Measurements from ENCODE around the gene ORC1.
"Not testable (repeated sequence)": the region's sequence is repeated elsewhere in the genome, so short reads cannot be mapped to it uniquely, and the experiment has no call there.

The ORC1 gene

GRCh38 chr1:52369851-52370250 lies 34.4 kb downstream of the ORC1 start:
- DNase-seq, result not testable (repeated sequence)

DNA sequence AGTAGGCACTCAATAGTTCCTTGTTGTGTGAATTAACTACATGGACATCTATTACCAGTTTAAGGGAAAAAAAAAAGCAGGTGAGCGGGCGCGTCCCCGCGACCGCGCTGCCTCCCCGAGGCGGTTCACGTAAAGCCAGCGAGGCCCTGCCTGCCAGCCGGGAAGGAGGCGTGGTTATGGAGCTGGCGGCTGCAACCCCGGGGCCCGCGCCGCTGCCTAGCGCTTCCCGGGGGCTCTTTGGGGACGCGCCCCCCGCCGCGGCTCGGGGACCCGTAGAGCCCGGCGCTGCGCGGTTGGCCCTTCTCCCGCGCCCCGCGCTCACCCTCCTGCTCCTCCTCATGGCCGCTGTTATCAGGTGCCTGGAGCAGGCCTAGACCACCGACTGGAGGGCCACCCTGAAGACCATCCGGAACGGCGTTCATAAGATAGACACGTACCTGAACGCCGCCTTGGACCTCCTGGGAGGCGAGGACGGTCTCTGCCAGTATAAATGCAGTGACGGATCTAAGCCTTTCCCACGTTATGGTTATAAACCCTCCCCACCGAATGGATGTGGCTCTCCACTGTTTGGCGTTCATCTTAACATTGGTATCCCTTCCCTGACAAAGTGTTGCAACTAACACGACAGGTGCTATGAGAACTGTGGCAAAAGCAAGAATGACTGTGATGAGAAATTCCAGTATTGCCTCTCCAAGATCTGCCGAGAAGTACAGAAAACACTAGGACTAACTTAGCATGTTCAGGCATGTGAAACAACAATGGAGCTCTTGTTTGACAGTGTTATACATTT lies 35.6 kb downstream of the ORC1 start:
- no peak for DNase-seq

DNA sequence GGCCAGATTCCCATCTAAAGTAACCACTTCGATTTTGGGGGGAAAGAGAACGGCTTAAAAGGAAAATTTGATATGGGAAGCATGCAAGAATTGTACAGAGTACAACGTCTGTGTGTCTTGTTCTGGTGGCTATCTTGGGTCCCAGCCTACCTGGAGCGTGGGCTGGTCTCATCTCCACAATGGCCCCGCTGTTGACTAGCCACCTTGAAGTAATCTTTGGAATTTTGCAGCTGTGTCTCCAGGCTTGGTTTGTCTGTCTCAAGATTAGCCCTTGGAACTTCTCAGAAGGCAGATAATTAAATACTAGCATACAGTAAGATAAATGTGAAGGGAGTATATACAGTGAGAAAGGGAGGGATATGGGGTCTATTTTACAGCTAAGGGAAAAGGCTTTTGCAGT lies 37.0 kb downstream of the ORC1 start:
- no peak for DNase-seq

DNA sequence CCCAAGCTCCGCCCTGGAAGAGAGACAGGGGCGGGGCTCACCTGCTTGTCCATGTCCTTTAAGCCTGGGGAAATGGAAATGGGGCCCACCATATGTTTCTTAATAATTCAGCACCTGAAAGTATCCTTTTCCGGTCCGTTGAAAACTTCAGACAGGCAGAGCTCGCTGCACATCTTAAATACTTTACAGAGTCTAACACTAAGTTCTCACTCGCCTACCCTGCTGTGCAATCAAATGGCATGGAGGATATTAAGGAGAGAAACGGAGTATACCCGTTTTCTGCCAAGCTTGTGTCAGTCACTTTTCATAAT lies 37.8 kb downstream of the ORC1 start:
- DNase-seq, result no peak

- DNase-seq, result peak; percentile 93
Observed at GRCh38 chr1:52365746-52366516, 38.3 kb downstream of the ORC1 start, which contains the start of gene CC2D1B. Gene CC2D1B, minus strand, starts transcription at chr1:52366205. Its CDS starts 1,585 bp downstream, at chr1:52364620.

DNA sequence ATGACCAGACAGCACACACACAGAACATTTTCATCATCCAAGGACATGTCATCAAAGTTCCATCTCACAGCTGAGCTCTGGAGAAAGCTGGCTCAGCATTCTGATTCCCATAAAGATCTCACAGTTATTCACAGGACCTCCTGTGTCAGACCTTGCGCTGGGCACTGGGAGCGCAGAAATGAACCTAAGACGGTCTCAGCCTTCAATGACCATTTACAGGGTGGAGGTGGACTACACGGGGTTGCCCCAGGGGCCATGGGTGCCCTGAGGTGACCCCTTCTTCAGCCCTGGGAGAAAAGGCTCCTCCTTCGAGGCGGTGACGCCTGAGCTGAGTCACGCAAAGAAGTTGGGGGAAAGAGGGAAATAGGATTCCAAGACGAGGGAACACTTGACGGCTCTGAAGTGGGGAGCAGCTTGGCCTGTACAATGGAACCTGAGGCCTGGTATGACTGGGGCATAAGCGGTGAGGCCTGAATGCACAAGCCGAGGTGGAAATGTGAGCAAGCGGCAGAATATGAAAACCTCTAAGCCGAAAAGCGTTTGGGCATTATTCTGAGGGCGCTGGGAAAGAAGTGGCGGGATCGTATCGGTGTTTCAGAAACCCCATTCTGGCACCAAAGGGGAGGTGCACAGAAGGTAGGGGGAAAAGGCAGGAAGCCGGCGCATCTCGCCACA lies 39.0 kb downstream of the ORC1 start:
- no peak for DNase-seq

DNA sequence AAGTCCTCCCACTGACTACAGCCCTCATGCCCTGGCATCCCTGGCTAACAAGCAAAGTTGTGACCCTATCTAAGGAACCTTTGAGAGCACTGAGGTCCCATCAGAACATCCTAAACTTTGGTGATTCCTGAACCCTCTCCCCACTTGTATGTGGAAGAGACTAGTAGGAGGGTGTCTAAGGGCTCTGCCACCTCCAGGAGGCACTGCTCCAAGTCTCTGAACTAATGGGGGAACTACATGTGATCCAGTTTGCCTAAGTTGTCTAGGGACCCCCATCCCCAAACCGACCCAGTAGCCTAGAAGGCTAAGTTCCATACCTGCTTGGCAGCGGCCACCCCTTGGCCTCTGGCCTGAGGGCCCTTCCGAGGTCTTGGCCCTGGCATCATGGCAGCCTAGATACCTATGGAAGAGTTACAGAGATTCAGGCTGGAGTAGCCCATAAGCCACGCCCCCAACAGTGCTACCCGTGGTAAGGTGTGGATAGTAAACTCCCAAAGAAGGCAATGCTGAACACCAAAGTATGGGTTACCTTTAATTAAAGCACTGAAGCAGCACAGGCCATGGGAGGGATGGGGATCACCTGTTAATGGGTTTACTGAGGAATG lies 39.9 kb downstream of the ORC1 start:
- DNase-seq, result no peak

DNA sequence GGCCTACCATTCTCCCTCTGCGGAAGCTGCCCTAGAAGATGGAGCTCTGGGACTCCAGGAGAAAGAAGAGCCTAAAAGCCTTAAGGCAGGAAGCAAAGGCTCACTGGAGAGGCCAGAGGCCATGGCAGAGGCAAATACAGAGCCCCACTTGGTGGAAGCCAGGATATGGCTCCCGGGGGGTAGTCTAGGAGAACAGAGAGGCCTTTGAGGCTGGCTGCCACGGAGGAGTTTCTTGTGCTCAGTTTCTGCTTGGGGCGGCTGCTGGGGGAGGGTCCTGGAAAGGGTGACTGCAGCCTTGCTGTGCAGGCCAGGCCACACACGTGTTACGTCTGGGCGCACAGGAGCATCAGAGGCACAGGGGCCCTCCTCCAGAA lies 43.6 kb downstream of the ORC1 start:
- no peak for DNase-seq

DNA sequence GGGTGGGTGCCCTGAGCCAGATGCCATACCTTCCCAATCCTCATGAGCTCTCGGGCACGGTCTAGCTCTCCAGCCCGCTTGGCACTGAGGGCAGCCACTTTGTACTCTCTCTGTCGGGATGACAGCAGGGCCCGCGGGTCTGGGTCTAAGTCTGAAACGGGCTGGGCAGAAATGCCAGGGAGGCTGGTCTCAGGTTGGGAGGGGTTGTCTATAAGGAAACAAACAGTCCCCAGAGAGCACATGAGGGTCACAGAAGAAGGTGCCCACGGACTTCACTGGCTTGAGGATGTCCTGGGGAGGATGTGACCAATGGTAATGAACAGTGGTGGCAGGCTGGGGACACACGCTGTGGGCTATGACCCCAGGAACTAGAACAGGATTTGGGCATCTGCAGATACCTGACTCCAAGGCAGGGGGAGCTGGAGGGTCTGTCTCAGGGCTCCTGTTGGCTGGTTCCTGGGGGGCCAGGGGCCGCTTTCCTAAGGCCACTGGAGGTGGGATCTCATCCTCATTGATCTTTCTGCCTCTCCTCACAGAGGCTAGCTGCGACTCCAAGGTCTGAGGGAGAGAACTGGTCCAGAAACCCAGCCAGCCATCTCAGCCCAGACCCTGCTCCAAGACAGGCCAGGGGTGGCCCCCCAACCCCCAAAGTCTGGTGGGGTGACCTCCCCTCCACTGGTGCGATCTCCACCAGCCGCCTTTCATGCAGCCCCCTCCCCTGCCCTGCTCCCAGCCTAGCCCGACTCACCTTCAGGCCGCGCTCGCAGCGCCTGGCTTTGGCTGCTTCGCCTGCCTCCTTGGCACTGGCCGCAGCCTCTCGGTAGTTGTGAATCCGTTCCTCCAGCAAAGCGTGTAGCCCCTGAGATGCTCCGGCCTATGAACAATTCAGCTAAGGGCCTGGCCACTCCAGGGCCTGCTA lies 44.3 kb downstream of the ORC1 start:
- no peak for DNase-seq

DNA sequence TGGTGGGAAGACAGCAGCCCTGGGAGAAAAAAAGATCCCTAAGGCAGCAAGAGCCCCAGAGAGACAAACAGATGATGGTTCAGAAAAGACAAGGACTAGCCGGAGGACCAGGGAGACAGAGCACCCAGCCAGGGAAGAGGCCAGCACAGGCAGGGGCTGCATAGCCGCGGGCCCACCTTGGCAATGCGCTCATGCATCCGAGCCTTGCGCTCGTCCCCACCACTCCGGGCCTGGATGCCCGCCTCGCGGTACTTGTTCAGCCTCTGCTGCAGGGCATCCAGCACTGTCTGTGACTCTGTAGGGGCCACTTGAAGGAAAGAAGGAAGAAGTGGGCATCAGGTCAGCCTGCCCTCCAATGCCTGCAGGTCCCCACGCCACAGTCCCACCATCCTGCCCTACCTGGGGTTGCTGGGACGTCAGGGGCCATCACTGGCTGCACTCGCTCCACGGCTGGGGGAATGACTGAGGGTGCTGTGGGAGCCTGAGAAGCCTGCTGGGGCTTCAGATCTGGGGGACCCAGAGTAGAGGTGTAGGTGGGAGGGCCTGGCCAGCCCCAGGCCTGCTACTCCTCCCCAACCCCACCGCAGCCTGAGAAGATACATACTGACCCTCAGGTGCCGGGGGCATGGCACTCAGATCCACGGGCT lies 45.2 kb downstream of the ORC1 start:
- no peak for DNase-seq

- DNase-seq, result no peak
Observed at GRCh38 chr1:52357397-52357796, 46.8 kb downstream of the ORC1 start.

DNA sequence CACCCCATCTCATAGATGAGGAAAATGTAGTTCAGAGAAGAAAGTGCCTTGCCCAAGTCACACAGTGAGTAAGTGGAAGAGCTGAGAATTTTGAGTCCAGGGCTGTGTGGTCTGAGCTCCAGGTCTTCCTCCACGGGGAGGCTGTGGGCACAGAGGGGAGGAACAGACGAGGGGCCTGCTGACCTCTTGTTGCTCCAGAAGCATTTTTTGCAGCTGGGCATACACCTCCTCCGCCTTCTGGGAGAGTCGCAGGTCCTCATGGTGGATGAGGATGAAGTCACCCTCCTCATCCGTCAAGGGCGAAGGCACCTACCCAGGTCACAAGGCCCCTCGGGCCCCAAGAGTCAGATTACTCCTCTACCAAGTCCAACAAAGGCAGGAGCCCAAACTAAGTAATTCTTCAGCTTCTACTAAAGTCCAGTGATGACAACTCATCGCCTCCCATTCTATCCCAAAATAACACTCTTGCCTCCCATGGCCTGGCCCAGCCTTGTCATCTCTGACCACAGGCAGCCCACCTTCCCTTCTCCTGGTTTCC lies 47.3 kb downstream of the ORC1 start:
- DNase-seq, result no peak

- DNase-seq, result no peak
Observed at GRCh38 chr1:52355847-52356505, 48.2 kb downstream of the ORC1 start.

DNA sequence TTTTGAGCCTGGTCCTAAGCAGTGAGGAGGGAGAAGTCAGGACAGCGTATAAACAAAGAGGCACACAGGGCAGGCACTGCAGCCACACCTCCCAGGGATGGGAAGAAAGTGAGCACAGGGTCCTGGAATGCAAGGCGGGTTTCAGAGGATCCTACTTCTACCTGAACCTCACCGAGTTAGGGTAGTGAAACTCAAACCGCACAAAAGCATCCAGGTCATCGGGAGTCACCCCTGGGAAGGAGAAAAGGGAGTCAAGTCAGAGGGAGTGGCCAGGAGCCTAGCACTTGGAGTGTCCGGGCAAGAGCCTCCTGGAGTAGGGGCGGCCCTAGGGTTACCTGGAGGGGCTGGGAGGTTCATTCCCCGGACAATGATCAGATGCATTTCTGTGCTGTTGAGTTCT lies 48.8 kb downstream of the ORC1 start:
- DNase-seq, result no peak

GRCh38 chr1:52352690-52353089 lies 51.5 kb downstream of the ORC1 start:
- DNase-seq, result no peak

DNA sequence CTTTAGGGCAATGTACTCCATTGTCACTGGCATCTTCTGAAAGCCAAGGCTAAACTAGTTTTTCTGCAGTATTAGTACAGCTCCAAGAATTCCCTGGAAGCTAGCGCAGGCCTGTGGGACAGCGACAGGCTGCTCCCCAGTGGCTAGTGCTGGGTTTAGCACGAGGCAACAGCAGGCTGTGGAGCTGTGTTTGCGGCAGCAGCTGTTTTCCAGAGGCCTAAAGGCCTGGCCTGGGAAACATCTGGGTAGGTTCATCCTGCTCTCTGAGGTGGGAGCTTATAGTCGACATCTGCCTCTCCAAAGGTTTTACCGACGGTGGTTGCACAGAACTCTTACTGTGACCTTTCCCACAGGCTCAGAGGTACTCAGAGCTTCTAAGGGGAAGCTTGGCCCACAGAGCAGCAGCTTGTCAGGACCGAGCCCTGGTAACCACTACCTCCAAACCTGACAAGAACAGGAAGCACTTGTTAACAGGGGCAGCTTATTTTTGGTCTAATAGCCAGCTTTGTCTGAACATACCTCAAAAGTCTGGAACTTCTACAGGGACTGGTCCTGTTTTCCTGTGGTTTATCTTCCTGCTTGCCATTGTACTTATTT lies 55.4 kb downstream of the ORC1 start:
- no peak for DNase-seq

DNA sequence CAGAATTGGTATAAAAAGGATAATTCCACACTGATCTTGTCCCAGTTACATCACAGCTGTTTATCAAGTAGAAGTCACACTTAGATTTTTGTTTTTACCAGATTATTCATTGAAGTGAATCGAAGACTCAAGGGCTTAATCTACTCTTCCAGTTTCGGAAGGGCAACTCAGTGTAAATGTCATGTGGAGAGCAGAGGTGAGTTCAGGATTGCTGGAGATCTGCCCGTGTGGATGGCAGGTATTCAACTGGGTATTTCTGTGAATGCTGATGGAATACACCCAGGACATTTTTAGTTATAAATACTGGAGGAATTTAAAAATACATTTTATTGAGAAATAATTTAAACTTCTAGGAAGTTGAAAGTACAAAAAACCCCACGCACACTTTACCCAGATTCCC lies 57.6 kb downstream of the ORC1 start:
- DNase-seq, result no peak

DNA sequence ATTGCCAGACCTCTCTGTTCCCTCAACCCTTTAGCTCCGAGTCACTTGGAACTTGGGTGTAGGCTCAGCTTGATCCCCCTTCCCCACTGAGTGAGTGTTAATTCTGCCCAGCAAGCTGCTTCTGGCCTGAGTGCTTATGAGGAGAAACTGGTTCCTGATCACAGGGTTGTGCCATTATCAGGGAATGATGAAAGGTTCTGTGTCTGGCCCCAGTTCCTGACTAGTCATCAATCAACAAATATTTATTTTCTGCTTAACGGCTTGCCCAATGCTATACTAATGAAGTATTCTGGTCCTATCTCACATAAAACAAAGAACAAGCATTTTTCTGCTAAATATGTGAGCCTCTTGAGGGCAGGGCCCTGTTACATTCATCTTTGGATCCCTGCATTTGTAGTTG lies 59.0 kb downstream of the ORC1 start:
- no peak for DNase-seq

GRCh38 chr1:52343979-52344378 lies 60.2 kb downstream of the ORC1 start:
- no peak for DNase-seq

- DNase-seq, result no peak
Observed at GRCh38 chr1:52341655-52342260, 62.5 kb downstream of the ORC1 start.

Data from KG1 (cell line).